Left ventricle myocardium inferior (tissue), 1 donor: ENCODE measurements around the gene CCL18. TPM values are rescaled to one million over a fixed set of nuclear protein-coding genes. Genes with fewer than 3 reads are reported as not detected.
"Not testable (repeated sequence)": the region's sequence is repeated elsewhere in the genome, so short reads cannot be mapped to it uniquely, and the experiment has no call there.

Source experiments
- DNase-seq: peaks from one replicate; pipeline ENCODE4 v3.0.0-alpha.2; 2020
- H3K27ac ChIP-seq: fragments of 200-600 bp; replicated peaks from 2 replicates; pipeline ENCODE4 v1.8.0; 2021
- H3K27me3 ChIP-seq: fragments of 200-600 bp; 2 replicates; pipeline ENCODE4 v1.8.0; 2021; ENCODE audit warnings: low read depth
- H3K36me3 ChIP-seq: fragments of 200-600 bp; 2 replicates; pipeline ENCODE4 v1.8.0; 2021
- H3K4me1 ChIP-seq: fragments of 200-600 bp; 2 replicates; pipeline ENCODE4 v1.8.0; 2021
- H3K4me3 ChIP-seq: fragments of 200-600 bp; 2 replicates; pipeline ENCODE4 v1.8.0; 2021; ENCODE audit warnings: mild to moderate bottlenecking, moderate library complexity
- H3K9me3 ChIP-seq: fragments of 200-600 bp; replicated peaks from 2 replicates; pipeline ENCODE4 v1.8.0; 2021
- intact Hi-C: fragments of 100-400 bp; cut with micrococcal nuclease; formaldehyde crosslinking; loops from one replicate; pipeline ENCODE4 v1.11.0; 2022
- total RNA-seq: library from RNA; stranded (reverse); fragmentation: NEBNext Ultra II Directional; extraction: Animal tissue kit (Norgen Biotek cat#: 25700); gene quantifications from one replicate; pipeline ENCODE4 v1.2.1, GENCODE V29; 2021
- TF ChIP-seq, protein P1 (sequence below): fragments of 200-600 bp; IDR thresholded peaks from 2 replicates; pipeline ENCODE4 v1.8.0; 2021; ENCODE audit warnings: antibody characterized with exemption, mild to moderate bottlenecking, borderline replicate concordance
- donor health status: DM: no; HTN: yes; CAD: no; lungs with severe emphysema.

CCL18 gene
- total RNA-seq, 1 donor from 2014 or later: 1.1 TPM

GRCh38 chr17:36071751-36072150 lies 7.7 kb downstream of the CCL18 start:
- intact Hi-C loops: no loop called here
- no peaks in the 10 kb centered on the region for H3K36me3 ChIP-seq
- H3K9me3 ChIP-seq: peaks cover under 1% of the 10 kb centered on the region
- H3K27ac ChIP-seq: no peak overlapping the region
- H3K4me1 ChIP-seq: no peaks in the 10 kb centered on the region
- H3K27me3 ChIP-seq: peaks cover 24% of the 10 kb centered on the region
- no peak overlapping the region for H3K4me3 ChIP-seq
- TF ChIP-seq, protein P1, sequence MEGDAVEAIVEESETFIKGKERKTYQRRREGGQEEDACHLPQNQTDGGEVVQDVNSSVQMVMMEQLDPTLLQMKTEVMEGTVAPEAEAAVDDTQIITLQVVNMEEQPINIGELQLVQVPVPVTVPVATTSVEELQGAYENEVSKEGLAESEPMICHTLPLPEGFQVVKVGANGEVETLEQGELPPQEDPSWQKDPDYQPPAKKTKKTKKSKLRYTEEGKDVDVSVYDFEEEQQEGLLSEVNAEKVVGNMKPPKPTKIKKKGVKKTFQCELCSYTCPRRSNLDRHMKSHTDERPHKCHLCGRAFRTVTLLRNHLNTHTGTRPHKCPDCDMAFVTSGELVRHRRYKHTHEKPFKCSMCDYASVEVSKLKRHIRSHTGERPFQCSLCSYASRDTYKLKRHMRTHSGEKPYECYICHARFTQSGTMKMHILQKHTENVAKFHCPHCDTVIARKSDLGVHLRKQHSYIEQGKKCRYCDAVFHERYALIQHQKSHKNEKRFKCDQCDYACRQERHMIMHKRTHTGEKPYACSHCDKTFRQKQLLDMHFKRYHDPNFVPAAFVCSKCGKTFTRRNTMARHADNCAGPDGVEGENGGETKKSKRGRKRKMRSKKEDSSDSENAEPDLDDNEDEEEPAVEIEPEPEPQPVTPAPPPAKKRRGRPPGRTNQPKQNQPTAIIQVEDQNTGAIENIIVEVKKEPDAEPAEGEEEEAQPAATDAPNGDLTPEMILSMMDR: no peak
- DNase-seq: no peak

GRCh38 chr17:36072431-36073121 lies 8.5 kb downstream of the CCL18 start:
- Histone ChIP-seq H3K4me3 (no peak overlapping the region), H3K4me1 (no peaks in the 10 kb centered on the region), H3K27ac (no peak overlapping the region), H3K27me3 (peaks cover 16% of the 10 kb centered on the region), H3K36me3 (no peaks in the 10 kb centered on the region), H3K9me3 (peaks cover 9% of the 10 kb centered on the region)
- intact Hi-C loops: no loop called here
- DNase-seq: no peak
- TF ChIP-seq, protein P1: peak; percentile 70

- TF ChIP-seq, protein P1: no peak
- intact Hi-C loops: no loop called here
- Histone ChIP-seq H3K4me1 (no peaks in the 10 kb centered on the region), H3K27me3 (peaks cover 6% of the 10 kb centered on the region), H3K9me3 (peaks cover 9% of the 10 kb centered on the region), H3K36me3 (no peaks in the 10 kb centered on the region), H3K27ac (no peak overlapping the region), H3K4me3 (no peak overlapping the region)
- DNase-seq: no peak
Observed at GRCh38 chr17:36074365-36074764, 10.3 kb downstream of the CCL18 start.

- H3K36me3 ChIP-seq, H3K27me3 ChIP-seq, H3K27ac ChIP-seq, H3K4me3 ChIP-seq, DNase-seq, H3K9me3 ChIP-seq, H3K4me1 ChIP-seq, intact Hi-C loops: not testable (repeated sequence)
Observed at GRCh38 chr17:36081681-36082471, 17.8 kb downstream of the CCL18 start.

DNA sequence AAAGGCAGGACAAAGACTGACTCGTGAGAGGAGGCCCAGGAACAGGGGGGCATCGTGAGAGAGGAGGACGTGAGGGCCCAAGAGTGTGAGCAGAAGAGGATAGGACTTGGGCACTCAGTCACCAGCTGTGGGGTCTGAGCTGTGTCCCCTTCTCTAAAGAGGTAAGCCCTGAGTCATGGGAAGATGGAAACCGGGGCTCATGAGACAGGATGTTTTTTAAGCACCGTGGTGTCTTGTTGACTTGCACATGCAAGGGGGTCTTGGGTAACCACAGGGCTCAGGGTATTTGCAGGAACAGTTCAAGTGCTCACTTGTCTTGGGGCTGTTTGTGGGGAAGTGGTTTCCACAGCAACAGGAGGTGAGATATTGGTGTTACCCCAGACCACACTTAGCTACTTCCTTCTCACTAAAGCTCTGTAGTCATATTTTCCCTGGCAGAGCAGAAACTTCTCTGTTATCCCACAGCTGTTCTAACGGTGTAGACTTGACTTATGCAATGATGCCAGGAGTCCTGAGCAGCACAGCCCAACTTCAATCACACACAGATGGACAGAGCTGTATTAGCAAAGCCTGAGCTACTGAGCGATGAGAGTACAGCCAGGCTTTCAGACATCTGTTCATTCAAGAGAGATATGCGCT lies 18.5 kb downstream of the CCL18 start:
- H3K4me3 ChIP-seq, DNase-seq, H3K9me3 ChIP-seq, H3K27ac ChIP-seq, H3K27me3 ChIP-seq, H3K4me1 ChIP-seq, intact Hi-C loops, H3K36me3 ChIP-seq: not testable (repeated sequence)

GRCh38 chr17:36083691-36084090 lies 19.6 kb downstream of the CCL18 start:
- H3K36me3 ChIP-seq, H3K27ac ChIP-seq, H3K9me3 ChIP-seq, H3K4me1 ChIP-seq, intact Hi-C loops, DNase-seq, H3K4me3 ChIP-seq: not testable (repeated sequence)
- peaks cover 12% of the 10 kb centered on the region for H3K27me3 ChIP-seq
